Duodenal mucosa (tissue), 2 donors: ENCODE results near the gene MYOM1.

ENCODE experiments used
- H3K27ac ChIP-seq: one replicate; pipeline ENCODE4 v1.7.0; 2013; ENCODE audit warnings: low read depth, low read length
- H3K27me3 ChIP-seq, 2 donors: one replicate each; pipeline ENCODE4 v1.7.0; 2013; ENCODE audit warnings: low read length in 2 of 2, control low read depth in 1 of 2; ENCODE audit not compliant: insufficient read depth in 2 of 2, control insufficient read depth in 1 of 2
- H3K36me3 ChIP-seq, 2 donors: one replicate each; pipeline ENCODE4 v1.7.0; 2013; ENCODE audit warnings: low read length in 2 of 2, control low read depth in 1 of 2; ENCODE audit not compliant: insufficient read depth in 2 of 2, control insufficient read depth in 1 of 2
- H3K4me1 ChIP-seq, 2 donors: one replicate each; pipeline ENCODE4 v1.7.0; 2013; ENCODE audit warnings: low read length in 2 of 2, control low read depth in 1 of 2; ENCODE audit not compliant: insufficient read depth in 2 of 2, control insufficient read depth in 1 of 2
- H3K4me3 ChIP-seq, 2 donors: one replicate each; pipeline ENCODE4 v1.7.0; 2013; ENCODE audit warnings: low read length in 2 of 2, low read depth in 1 of 2
- H3K9ac ChIP-seq, 2 donors: one replicate each; pipeline ENCODE4 v1.7.0; 2013; ENCODE audit warnings: low read length in 2 of 2, low read depth in 1 of 2
- H3K9me3 ChIP-seq, 2 donors: one replicate each; pipeline ENCODE4 v1.7.0; 2013; ENCODE audit warnings: low read length in 2 of 2, control low read depth in 1 of 2; ENCODE audit not compliant: control insufficient read depth in 1 of 2

The MYOM1 gene

DNA sequence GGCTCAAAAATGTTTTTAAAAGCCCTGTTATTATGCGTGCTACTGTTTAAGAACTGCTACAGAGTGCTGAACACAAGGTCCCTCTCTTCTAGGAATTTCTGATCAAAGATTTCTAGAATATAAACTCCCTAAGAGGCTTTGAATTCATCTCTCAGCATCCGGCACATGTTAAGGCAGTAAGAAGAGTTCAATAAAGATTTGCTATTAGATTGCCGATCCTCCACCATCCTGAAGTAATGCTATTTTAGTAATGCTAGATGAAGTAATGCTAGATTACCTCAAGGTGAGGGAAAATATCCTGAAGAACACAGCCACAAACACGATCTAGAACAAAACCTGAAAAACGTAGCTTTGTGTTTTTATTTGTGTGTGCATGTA, 41.2 kb upstream of the MYOM1 start:
- Histone ChIP-seq H3K4me1 (peaks cover 31 to 34% of the 10 kb centered on the region in 2 donors), H3K9ac (peak overlapping the region; percentile 95 to 99), H3K4me3 (peak overlapping the region; percentile 96), H3K27me3 (no peaks in the 10 kb centered on the region), H3K9me3 (no peaks in the 10 kb centered on the region), H3K36me3 (peaks cover 16 to 27% of the 10 kb centered on the region in 2 donors), H3K27ac (peak overlapping the region; percentile 96)

- H3K9me3 ChIP-seq: no peaks in the 10 kb centered on the region
- peaks cover 46 to 56% of the 10 kb centered on the region in 2 donors for H3K36me3 ChIP-seq
- H3K4me3 ChIP-seq: no peak overlapping the region
- H3K9ac ChIP-seq: no peak overlapping the region
- H3K4me1 ChIP-seq: peaks cover 11 to 15% of the 10 kb centered on the region in 2 donors
- no peak overlapping the region for H3K27ac ChIP-seq
- H3K27me3 ChIP-seq: no peaks in the 10 kb centered on the region
Measured at GRCh38 chr18:3257627-3258120, 37.9 kb upstream of the MYOM1 start.

DNA sequence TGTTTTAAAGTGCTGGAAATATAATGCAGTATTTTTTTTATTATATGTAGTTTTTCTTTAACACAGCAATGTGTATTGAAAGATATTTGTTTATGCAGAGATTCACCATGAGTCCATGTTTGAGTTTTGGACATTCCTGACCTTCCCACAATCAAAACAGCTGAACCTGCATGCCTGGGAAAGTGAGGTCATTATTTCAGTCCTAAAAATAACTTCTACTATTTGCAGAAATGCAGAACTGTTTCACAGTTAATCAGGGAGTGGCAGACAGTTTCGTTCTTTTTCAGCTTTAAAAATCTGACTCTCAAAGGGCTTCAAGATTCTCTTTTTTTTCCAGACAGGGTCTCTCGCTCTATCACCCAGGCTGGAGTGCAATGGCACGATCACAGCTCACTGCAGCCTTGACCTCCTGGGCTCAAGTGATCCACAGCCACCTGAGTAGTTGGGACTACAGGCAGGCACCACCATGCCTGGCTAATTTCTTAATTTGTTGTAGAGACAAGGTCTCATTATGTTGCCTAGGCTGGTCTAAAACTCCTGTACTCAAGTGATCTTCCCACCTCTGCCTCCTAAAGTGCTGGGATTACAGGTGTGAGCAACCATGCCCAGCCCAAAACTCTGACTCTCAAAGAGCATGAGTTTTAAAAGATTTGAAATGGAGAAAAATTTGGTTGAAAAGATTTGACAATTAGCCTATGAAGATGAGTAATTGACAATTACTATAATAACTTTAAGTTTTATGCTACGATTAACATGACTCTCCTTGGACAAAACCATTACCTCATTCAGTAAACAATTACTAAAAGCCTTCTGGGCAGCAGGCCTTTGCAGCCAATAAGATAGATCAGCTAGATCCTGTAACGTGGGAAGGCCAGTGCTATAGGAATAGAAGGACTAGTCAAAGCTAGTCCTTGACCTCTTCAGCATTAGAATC, 37.2 kb upstream of the MYOM1 start:
- Histone ChIP-seq H3K9ac (no peak overlapping the region), H3K4me3 (no peak overlapping the region)

DNA sequence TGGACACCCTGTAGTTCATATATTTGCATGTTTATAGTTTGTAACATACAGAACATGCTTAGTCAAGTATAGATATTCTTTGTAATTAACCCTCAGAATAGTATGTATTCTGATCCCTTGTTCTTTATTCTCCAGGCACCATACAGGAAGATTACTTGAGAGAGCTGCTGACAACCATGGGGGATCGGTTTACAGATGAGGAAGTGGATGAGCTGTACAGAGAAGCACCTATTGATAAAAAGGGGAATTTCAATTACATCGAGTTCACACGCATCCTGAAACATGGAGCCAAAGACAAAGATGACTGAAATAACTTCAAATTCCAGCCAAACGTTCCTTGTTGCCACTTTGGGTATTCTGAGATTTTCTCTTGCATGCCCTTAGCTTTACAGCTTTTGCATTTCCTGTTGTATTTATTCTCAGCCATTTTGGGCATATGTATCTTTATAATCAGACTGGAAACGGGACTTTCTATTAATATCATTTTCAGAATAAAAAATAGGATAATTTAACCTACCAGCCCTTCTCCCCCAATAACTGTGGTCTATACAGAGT, 35.9 kb upstream of the MYOM1 start:
- H3K27ac ChIP-seq: no peak overlapping the region

More for the DNA sequence above, 37.2 kb upstream of the MYOM1 start:
- Histone ChIP-seq H3K27me3 (no peaks in the 10 kb centered on the region), H3K9me3 (no peaks in the 10 kb centered on the region), H3K27ac (no peak overlapping the region), H3K36me3 (peaks cover 46 to 56% of the 10 kb centered on the region in 2 donors), H3K4me1 (peaks cover 11 to 22% of the 10 kb centered on the region in 2 donors)

GRCh38 chr18:3254725-3255124, 35.0 kb upstream of the MYOM1 start:
- H3K4me3 ChIP-seq: no peak overlapping the region
- no peaks in the 10 kb centered on the region for H3K9me3 ChIP-seq
- H3K9ac ChIP-seq: no peak overlapping the region
- peaks cover 12 to 29% of the 10 kb centered on the region in 2 donors for H3K4me1 ChIP-seq
- H3K27me3 ChIP-seq: no peaks in the 10 kb centered on the region
- H3K27ac ChIP-seq: no peak overlapping the region
- H3K36me3 ChIP-seq: peaks cover 46 to 59% of the 10 kb centered on the region in 2 donors

More for the DNA sequence above, 35.9 kb upstream of the MYOM1 start:
- no peaks in the 10 kb centered on the region for H3K9me3 ChIP-seq
- no peaks in the 10 kb centered on the region for H3K27me3 ChIP-seq
- no peak overlapping the region for H3K4me3 ChIP-seq
- H3K9ac ChIP-seq: no peak overlapping the region
- H3K36me3 ChIP-seq: peaks cover 46 to 56% of the 10 kb centered on the region in 2 donors
- peaks cover 9 to 27% of the 10 kb centered on the region in 2 donors for H3K4me1 ChIP-seq

GRCh38 chr18:3252843-3253242, 33.1 kb upstream of the MYOM1 start:
- H3K4me1 ChIP-seq: peaks cover 18 to 35% of the 10 kb centered on the region in 2 donors
- H3K9ac ChIP-seq: no peak overlapping the region
- no peak overlapping the region for H3K27ac ChIP-seq
- H3K36me3 ChIP-seq: peaks cover 48 to 50% of the 10 kb centered on the region in 2 donors
- H3K9me3 ChIP-seq: no peaks in the 10 kb centered on the region
- no peaks in the 10 kb centered on the region for H3K27me3 ChIP-seq
- H3K4me3 ChIP-seq: no peak overlapping the region

DNA sequence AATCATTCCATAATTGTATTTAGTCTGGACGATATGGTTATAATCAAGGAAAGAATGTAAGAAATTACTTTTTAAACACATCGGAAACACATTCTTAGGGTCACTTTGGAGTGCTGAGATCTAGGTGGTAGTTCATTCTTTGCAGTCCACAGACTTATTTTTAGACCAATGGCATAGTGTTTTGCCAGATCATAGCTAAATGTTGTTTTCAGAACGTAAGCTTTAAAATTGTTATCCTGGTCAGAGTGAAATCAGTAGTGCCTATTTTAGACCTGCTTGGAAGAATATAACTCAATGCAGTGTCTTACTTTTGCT, 32.2 kb upstream of the MYOM1 start:
- no peak overlapping the region for H3K27ac ChIP-seq
- H3K4me3 ChIP-seq: no peak overlapping the region
- no peaks in the 10 kb centered on the region for H3K27me3 ChIP-seq
- H3K9ac ChIP-seq: no peak overlapping the region
- no peaks in the 10 kb centered on the region for H3K9me3 ChIP-seq
- H3K4me1 ChIP-seq: peaks cover 18 to 35% of the 10 kb centered on the region in 2 donors
- peaks cover 41% of the 10 kb centered on the region in 2 donors for H3K36me3 ChIP-seq

GRCh38 chr18:3251249-3251962, 31.6 kb upstream of the MYOM1 start:
- Histone ChIP-seq H3K4me3 (no peak overlapping the region), H3K27ac (no peak overlapping the region), H3K9me3 (no peaks in the 10 kb centered on the region), H3K9ac (no peak overlapping the region), H3K4me1 (peaks cover 23 to 35% of the 10 kb centered on the region in 2 donors), H3K27me3 (no peaks in the 10 kb centered on the region), H3K36me3 (peaks cover 36 to 38% of the 10 kb centered on the region in 2 donors)

GRCh38 chr18:3250237-3251107, 30.7 kb upstream of the MYOM1 start:
- Histone ChIP-seq H3K9ac (peak overlapping the region; percentile 2 to 40), H3K4me1 (peaks cover 26 to 38% of the 10 kb centered on the region in 2 donors), H3K27ac (no peak overlapping the region)

More at GRCh38 chr18:3250237-3251107, 30.7 kb upstream of the MYOM1 start:
- Histone ChIP-seq H3K36me3 (peaks cover 28 to 29% of the 10 kb centered on the region in 2 donors), H3K4me3 (peak overlapping the region; percentile 0 to 23), H3K27me3 (no peaks in the 10 kb centered on the region), H3K9me3 (no peaks in the 10 kb centered on the region)
